B cell (primary cell): ENCODE data around the gene APH1B. TPM values are rescaled to one million over a fixed set of nuclear protein-coding genes. Genes with fewer than 3 reads are reported as not detected.
"Not testable (repeated sequence)": the region's sequence is repeated elsewhere in the genome, so short reads cannot be mapped to it uniquely, and the experiment has no call there.

Experiments
- ATAC-seq: fragments of 200-7000 bp; cut with Tn5 transposase; one replicate; pipeline ENCODE4 v1.10.0; 2021; ENCODE audit warnings: low read depth, mild to moderate bottlenecking, moderate number of reproducible peaks, moderate library complexity
- CTCF ChIA-PET: fragments of 350-600 bp; sonication (Branson Sonifier 250); formaldehyde crosslinking; loops from one replicate; lab custom pipeline; 2021; ENCODE audit warnings: antibody characterized with exemption, inconsistent platforms; lab: Charles Lee
- POLR2A ChIA-PET: fragments of 350-600 bp; sonication (Branson Sonifier 250); formaldehyde crosslinking; loops from one replicate; lab custom pipeline; 2021; ENCODE audit warnings: antibody characterized with exemption; lab: Charles Lee
- DNase-seq: peaks from one replicate; pipeline ENCODE4 v3.0.0; 2013
- H2AFZ ChIP-seq: 2 replicates; pipeline ENCODE4 v1.6.1; 2012; ENCODE audit warnings: mild to moderate bottlenecking, low read depth, low read length; ENCODE audit not compliant: insufficient read depth, poor library complexity, severe bottlenecking
- H3K27ac ChIP-seq, 2 donors: 1 replicate in 1 of 2; 2 replicates in 1 of 2; pipeline ENCODE4 v1.5.1; 2012 to 2013; ENCODE audit warnings: low read length in 2 of 2, mild to moderate bottlenecking in 2 of 2, moderate library complexity in 1 of 2
- H3K27me3 ChIP-seq, 4 experiments: fragments of 200-600 bp in 1 of 4; sonication (generic) in 1 of 4; replicated peaks in 1 of 4; 1 replicate in 2 of 4; 2 replicates in 2 of 4; pipeline versions ENCODE4 v1.6.1 to v1.7.0; 2013 to 2016; ENCODE audit warnings: low read length in 3 of 4, mild to moderate bottlenecking in 2 of 4, mixed read lengths in 1 of 4, moderate library complexity in 1 of 4; ENCODE audit not compliant: insufficient read depth in 4 of 4, control insufficient read depth in 3 of 4; ENCODE audit errors: control extremely low read depth in 1 of 4
- H3K36me3 ChIP-seq, 2 experiments: replicated peaks in 1 of 2; 1 replicate in 1 of 2; 2 replicates in 1 of 2; pipeline versions ENCODE4 v1.6.1 to v1.7.1; 2013; ENCODE audit warnings: low read length in 1 of 2; ENCODE audit not compliant: insufficient read depth in 2 of 2, control insufficient read depth in 1 of 2; ENCODE audit errors: control extremely low read depth in 1 of 2, extremely low read depth in 1 of 2
- H3K4me1 ChIP-seq, 2 donors: fragments of 200-600 bp in 1 of 2; sonication (generic) in 1 of 2; 1 replicate in 1 of 2; 2 replicates in 1 of 2; pipeline versions ENCODE4 v1.5.1 to v1.6.1; 2013 to 2017; ENCODE audit warnings: low read length in 2 of 2; ENCODE audit not compliant: control insufficient read depth in 2 of 2, insufficient read depth in 2 of 2
- H3K4me2 ChIP-seq: replicated peaks from 2 replicates; pipeline ENCODE3; 2012; ENCODE audit warnings: mild to moderate bottlenecking, low read depth, low read length; ENCODE audit not compliant: poor library complexity, severe bottlenecking
- H3K4me3 ChIP-seq, 5 experiments: fragments of 200-600 bp in 1 of 5; sonication (generic) in 1 of 5; 1 replicate in 3 of 5; 2 replicates in 2 of 5; pipeline versions ENCODE4 v1.5.1 to v1.7.0; 2011 to 2016; ENCODE audit warnings: low read length in 4 of 5, mild to moderate bottlenecking in 4 of 5, low read depth in 2 of 5, control low read depth in 1 of 5, moderate library complexity in 1 of 5; ENCODE audit not compliant: insufficient read depth in 1 of 5; ENCODE audit errors: control extremely low read depth in 1 of 5, extremely low read depth in 1 of 5
- H3K79me2 ChIP-seq: fragments of 200-600 bp; sonication (generic); one replicate; pipeline ENCODE4 v1.6.0; 2016; ENCODE audit warnings: low read length; ENCODE audit not compliant: control insufficient read depth, insufficient read depth
- H3K9ac ChIP-seq: fragments of 200-600 bp; sonication (generic); 2 replicates; pipeline ENCODE4 v1.6.1; 2017; ENCODE audit warnings: mild to moderate bottlenecking, low read length, moderate library complexity
- H3K9me3 ChIP-seq, 3 donors: one replicate each; pipeline versions ENCODE4 v1.6.1 to v1.7.1; 2013; ENCODE audit warnings: low read length in 2 of 3; ENCODE audit not compliant: control insufficient read depth in 2 of 3, insufficient read depth in 1 of 3; ENCODE audit errors: control extremely low read depth in 1 of 3
- H4K20me1 ChIP-seq: 2 replicates; pipeline ENCODE4 v1.6.0; 2012; ENCODE audit warnings: mild to moderate bottlenecking, low read length; ENCODE audit not compliant: insufficient read depth, control insufficient read depth, poor library complexity, severe bottlenecking
- H3K27ac Mint-ChIP-seq: one replicate; pipeline ENCODE4 v1.8.0; 2021; ENCODE audit warnings: mixed read lengths
- H3K27me3 Mint-ChIP-seq: one replicate; pipeline ENCODE4 v1.8.0; 2021; ENCODE audit warnings: mixed read lengths
- H3K4me1 Mint-ChIP-seq: one replicate; pipeline ENCODE4 v1.8.0; 2021; ENCODE audit warnings: mixed read lengths
- H3K4me3 Mint-ChIP-seq: one replicate; pipeline ENCODE4 v1.8.0; 2021; ENCODE audit warnings: mixed read lengths
- H3K9me3 Mint-ChIP-seq: one replicate; pipeline ENCODE4 v1.8.0; 2022; ENCODE audit warnings: mixed read lengths; ENCODE audit not compliant: insufficient read depth
- CTCF ChIP-seq: fragments of 200-600 bp; IDR thresholded peaks from one replicate; pipeline ENCODE4 v1.8.0; 2022; ENCODE audit warnings: antibody characterized with exemption, mild to moderate bottlenecking
- EZH2 ChIP-seq: IDR thresholded peaks from 2 replicates; pipeline ENCODE4 v1.6.1; 2012; ENCODE audit warnings: borderline replicate concordance, low read depth, mild to moderate bottlenecking, moderate library complexity, low read length; ENCODE audit not compliant: insufficient read depth, poor library complexity, severe bottlenecking
- WGBS: methylation state at CpG from one replicate; pipeline ENCODE4 v1.1.5; 2013; ENCODE audit warnings: missing lambda C conversion rate; ENCODE audit not compliant: insufficient coverage; 5-methylcytosine and 5-hydroxymethylcytosine counted together
- intact Hi-C: fragments of 100-400 bp; cut with micrococcal nuclease; formaldehyde crosslinking; loops from one replicate; pipeline ENCODE4 v1.10.0; 2022
- polyA plus RNA-seq: library from polyadenylated mRNA; depleted of rRNA; stranded (reverse); fragments of >200 nt; gene quantifications from 2 replicates; pipeline ENCODE4 v1.2.3, GENCODE V29; 2012
- total RNA-seq, 2 donors: library from RNA; stranded (reverse); fragments of 120-200 nt in 1 of 2; gene quantifications; 1 replicate in 1 of 2; 2 replicates in 1 of 2; pipeline versions ENCODE4 v1.2.3 to v1.2.4, GENCODE V29; 2013 to 2022

Gene APH1B
- total and polyA plus RNA-seq, 2 donors (not counting 1 experiment from before 2014, with no cell fraction given), result 7.6 to 45.2 TPM

- H3K27me3 ChIP-seq, result no peaks in the 10 kb centered on the region
- H3K27ac ChIP-seq, result no peak overlapping the region
- CTCF ChIA-PET, result no interaction called here
- no peak for DNase-seq
- TF ChIP-seq CTCF (no peak), EZH2 (no peak)
- no peaks in the 10 kb centered on the region for H3K27me3 Mint-ChIP-seq
- ATAC-seq, result no peak
- no peaks in the 10 kb centered on the region for H3K4me1 ChIP-seq
- H3K27ac Mint-ChIP-seq, result no peak overlapping the region
- H3K9me3 Mint-ChIP-seq, result no peaks in the 10 kb centered on the region
- WGBS, result no CpG with 5 or more reads among the region's 3 CpGs
- H3K36me3 ChIP-seq, result no peaks in the 10 kb centered on the region
- H3K4me1 Mint-ChIP-seq, result peaks cover 7% of the 10 kb centered on the region
- no peak overlapping the region for H3K9ac ChIP-seq
- H4K20me1 ChIP-seq, result no peaks in the 10 kb centered on the region
- no peak overlapping the region for H3K4me3 Mint-ChIP-seq
- H3K4me3 ChIP-seq, result no peak overlapping the region
- H3K9me3 ChIP-seq, result no peaks in the 10 kb centered on the region
- no peak overlapping the region for H3K4me2 ChIP-seq
- H3K79me2 ChIP-seq, result no peaks in the 10 kb centered on the region
- no peak overlapping the region for H2AFZ ChIP-seq
- intact Hi-C loops, result no loop called here
- POLR2A ChIA-PET, result no interaction called here
These were observed 41.7 kb downstream of the APH1B start for GRCh38 chr15:63319065-63319464.

GRCh38 chr15:63320446-63320845 lies 43.0 kb downstream of the APH1B start:
- POLR2A ChIA-PET, H3K79me2 ChIP-seq, H3K4me3 ChIP-seq, H3K4me1 ChIP-seq, H4K20me1 ChIP-seq, DNase-seq, H3K27ac Mint-ChIP-seq, H3K27me3 ChIP-seq, intact Hi-C loops, H3K36me3 ChIP-seq, H3K4me2 ChIP-seq, H3K9me3 Mint-ChIP-seq, ATAC-seq, H3K4me1 Mint-ChIP-seq, H3K27me3 Mint-ChIP-seq, H3K27ac ChIP-seq, H2AFZ ChIP-seq, H3K9ac ChIP-seq, CTCF ChIA-PET, H3K9me3 ChIP-seq, H3K4me3 Mint-ChIP-seq: not testable (repeated sequence)
- 100% methylated on average over 1 of the region's 10 CpGs for WGBS

GRCh38 chr15:63320981-63321380 lies 43.6 kb downstream of the APH1B start:
- H3K4me1 ChIP-seq, POLR2A ChIA-PET, H3K9me3 Mint-ChIP-seq, H3K9ac ChIP-seq, H3K4me2 ChIP-seq, H2AFZ ChIP-seq, H3K27me3 ChIP-seq, DNase-seq, CTCF ChIA-PET, H3K4me3 ChIP-seq, H3K4me1 Mint-ChIP-seq, ATAC-seq, H3K9me3 ChIP-seq, H3K27ac Mint-ChIP-seq, H3K4me3 Mint-ChIP-seq, intact Hi-C loops, H4K20me1 ChIP-seq, H3K27me3 Mint-ChIP-seq, H3K79me2 ChIP-seq, H3K27ac ChIP-seq, H3K36me3 ChIP-seq: not testable (repeated sequence)
- 100% methylated on average over 5 of the region's 11 CpGs for WGBS
